NCI-H1417 (cell line): ENCODE results near the gene PTPRT.

ENCODE experiments used
- DNase-seq, 3 experiments: peaks; one replicate each; lab custom pipeline; 2025; lab: John Stamatoyannopoulos, UW

The PTPRT gene

GRCh38 chr20:42046371-42047085 is 1143.2 kb downstream of the PTPRT start:
- peak in 2 of 3 experiments; percentile 63 to 68 for DNase-seq

GRCh38 chr20:42043921-42044320 is 1145.8 kb downstream of the PTPRT start:
- DNase-seq: no peak

GRCh38 chr20:42041000-42041565 is 1148.6 kb downstream of the PTPRT start:
- DNase-seq: peak in 2 of 3 experiments; percentile 10 to 41

GRCh38 chr20:42027746-42028268 is 1161.9 kb downstream of the PTPRT start:
- peak; percentile 26 to 70 (median 28) for DNase-seq

GRCh38 chr20:42026599-42026998 is 1163.1 kb downstream of the PTPRT start:
- no peak for DNase-seq

- DNase-seq: no peak
Observed at GRCh38 chr20:42024653-42025052, 1165.1 kb downstream of the PTPRT start.
